K562 (cell line): ENCODE data around the gene DNAH8. TPM values are rescaled to one million over a fixed set of nuclear protein-coding genes. Genes with fewer than 3 reads are reported as not detected.

Source experiments
- ATAC-seq: fragments of 200-7000 bp; cut with Tn5 transposase; 3 replicates; pipeline ENCODE4 v1.9.1; 2020; ENCODE audit warnings: moderate library complexity
- BruUV-seq: library from RNA; stranded (reverse); fragments of 400-500 nt; replicated peaks from 2 replicates; lab custom pipeline; 2021; lab: Mats Ljungman, UMichigan
- CTCF ChIA-PET: fragments of 300-600 bp; formaldehyde crosslinking; extraction: SDS; loops from one replicate; lab custom pipeline; 2021; ENCODE audit warnings: low intra/inter-chr PET ratio; lab: Yijun Ruan, JAX
- POLR2A ChIA-PET: fragments of 300-600, 350-650 bp; sonication (Branson Sonifier 250); formaldehyde crosslinking; extraction: SDS; loops from one replicate; lab custom pipeline; 2021; ENCODE audit warnings: antibody characterized with exemption, inconsistent platforms; lab: Yijun Ruan, JAX
- DNase-seq, 4 experiments: peaks; one replicate each; pipeline versions ENCODE4 v3.0.0 to v3.0.0-alpha.2; 2011 to 2018; ENCODE audit warnings: low spot score in 3 of 4, mixed read lengths in 3 of 4; ENCODE audit errors: extremely low read depth in 1 of 4
- FAIRE-seq: peaks from 2 replicates; lab custom pipeline; 2011; peaks lifted over from hg19 to GRCh38; lab: Jason Lieb, UNC
- H2AFZ ChIP-seq: 2 replicates; pipeline ENCODE4 v1.6.0; 2011; ENCODE audit warnings: low read depth, low read length, control low read depth, inconsistent platforms
- H3K27ac ChIP-seq: fragments of 200-600 bp; 3 replicates; pipeline ENCODE4 v1.8.0; 2011; ENCODE audit warnings: low read depth, mild to moderate bottlenecking, control low read depth, inconsistent platforms, low read length, moderate library complexity, mixed read lengths; ENCODE audit errors: extremely low read depth
- H3K27me3 ChIP-seq, 2 experiments: fragments of 300-600 bp in 1 of 2; 2 replicates in 1 of 2; 3 replicates in 1 of 2; pipeline versions ENCODE4 v1.6.0 to v1.8.0; 2011; ENCODE audit warnings: inconsistent platforms in 2 of 2, low read length in 2 of 2, mild to moderate bottlenecking in 1 of 2, mixed read lengths in 1 of 2, moderate library complexity in 1 of 2; ENCODE audit not compliant: control insufficient read depth in 2 of 2, insufficient read depth in 2 of 2
- H3K36me3 ChIP-seq: fragments of 300-600 bp; 3 replicates; pipeline ENCODE4 v1.8.0; 2011; ENCODE audit warnings: mild to moderate bottlenecking, low read length, inconsistent platforms; ENCODE audit not compliant: control insufficient read depth, insufficient read depth
- H3K4me1 ChIP-seq, 2 experiments: fragments of 200-600 bp in 1 of 2; replicated peaks in 1 of 2; 2 replicates in 1 of 2; 3 replicates in 1 of 2; pipeline versions ENCODE4 v1.5.1 to v1.8.0; 2011; ENCODE audit warnings: inconsistent platforms in 2 of 2, low read length in 2 of 2, mild to moderate bottlenecking in 1 of 2, mixed read lengths in 1 of 2, moderate library complexity in 1 of 2; ENCODE audit not compliant: control insufficient read depth in 2 of 2, insufficient read depth in 2 of 2
- H3K4me2 ChIP-seq: 2 replicates; pipeline ENCODE4 v1.6.1; 2011; ENCODE audit warnings: low read length, control low read depth, inconsistent platforms, mixed read lengths; ENCODE audit not compliant: insufficient read depth
- H3K4me3 ChIP-seq: fragments of 200-600 bp; sonication (generic), shearing (Covaris generic); 2 replicates; pipeline ENCODE4 v1.5.1; 2016; ENCODE audit warnings: control low read depth, inconsistent platforms
- H3K79me2 ChIP-seq: fragments of 200-600 bp; 3 replicates; pipeline ENCODE4 v1.8.0; 2011; ENCODE audit warnings: low read length, inconsistent platforms; ENCODE audit not compliant: control insufficient read depth, insufficient read depth
- H3K9ac ChIP-seq, 2 experiments: 2 replicates each; pipeline versions ENCODE4 v1.6.0 to v1.6.1; 2011; ENCODE audit warnings: low read depth in 2 of 2, low read length in 2 of 2, control low read depth in 1 of 2, inconsistent platforms in 1 of 2, mild to moderate bottlenecking in 1 of 2, mixed read lengths in 1 of 2; ENCODE audit not compliant: insufficient read depth in 1 of 2
- H3K9me1 ChIP-seq: one replicate; pipeline ENCODE4 v1.6.0; 2011; ENCODE audit warnings: inconsistent platforms, mild to moderate bottlenecking, low read length, moderate library complexity; ENCODE audit not compliant: control insufficient read depth, insufficient read depth
- H3K9me3 ChIP-seq: replicated peaks from 2 replicates; pipeline ENCODE4 v1.5.1; 2011; ENCODE audit warnings: low read depth, low read length, inconsistent platforms; ENCODE audit not compliant: control insufficient read depth, insufficient read depth
- H4K20me1 ChIP-seq: replicated peaks from 2 replicates; pipeline ENCODE4 v1.6.1; 2011; ENCODE audit warnings: low read length, inconsistent platforms, mixed read lengths; ENCODE audit not compliant: control insufficient read depth, insufficient read depth
- BRCA1 ChIP-seq, 2 experiments: fragments of 450-650 bp in 1 of 2; sonication (generic) in 1 of 2; formaldehyde crosslinking in 1 of 2; IDR thresholded peaks; 2 replicates each; pipeline versions ENCODE4 v1.5.0 to v1.6.1; 2017 to 2020; ENCODE audit warnings: mild to moderate bottlenecking in 1 of 2, missing genetic modification reagents in 1 of 2
- CBX1 ChIP-seq: sonication (generic); IDR thresholded peaks from 2 replicates; pipeline ENCODE4 v1.6.1; 2016; ENCODE audit warnings: antibody characterized with exemption, low read depth, mild to moderate bottlenecking
- CC2D1A ChIP-seq: fragments of 450-650 bp; IDR thresholded peaks from 2 replicates; pipeline ENCODE4 v1.6.1; 2017; ENCODE audit warnings: mild to moderate bottlenecking
- CREB1 ChIP-seq, 2 experiments: sonication (generic) in 1 of 2; formaldehyde crosslinking in 1 of 2; IDR thresholded peaks; 2 replicates each; pipeline versions ENCODE4 v1.6.1 to v1.8.0; 2012 to 2022; ENCODE audit warnings: inconsistent platforms in 1 of 2, mild to moderate bottlenecking in 1 of 2, missing genetic modification reagents in 1 of 2, moderate library complexity in 1 of 2
- ETV6 ChIP-seq, 3 experiments: fragments of 150-350 bp in 1 of 3; sonication (generic) in 1 of 3; formaldehyde crosslinking in 1 of 3; IDR thresholded peaks; 2 replicates each; pipeline versions ENCODE4 v1.6.1 to v1.8.0; 2014 to 2022; ENCODE audit warnings: borderline replicate concordance in 2 of 3, low read depth in 2 of 3, antibody characterized with exemption in 1 of 3, low read length in 1 of 3, mild to moderate bottlenecking in 1 of 3, missing genetic modification reagents in 1 of 3
- GTF2E2 ChIP-seq: fragments of 200-800 bp; sonication (Bioruptor generic); IDR thresholded peaks from 2 replicates; pipeline ENCODE4 v1.6.1; 2016; ENCODE audit warnings: missing genetic modification characterization, missing compliant biosample characterization
- HDAC8 ChIP-seq: fragments of 450-650 bp; IDR thresholded peaks from 2 replicates; pipeline ENCODE4 v1.6.1; 2016; ENCODE audit warnings: mild to moderate bottlenecking, missing genetic modification characterization, moderate library complexity, missing compliant biosample characterization
- HIVEP1 ChIP-seq: fragments of 250-450 bp; sonication (Bioruptor Pico); IDR thresholded peaks from 2 replicates; pipeline ENCODE4 v1.4.0; 2020; ENCODE audit warnings: mild to moderate bottlenecking
- NFIX ChIP-seq: fragments of 250-450 bp; sonication (Bioruptor Pico); IDR thresholded peaks from 2 replicates; pipeline ENCODE4 v1.4.0; 2020; ENCODE audit warnings: low read depth, mild to moderate bottlenecking, moderate library complexity
- NR2C1 ChIP-seq, 2 experiments: fragments of 450-650 bp; IDR thresholded peaks; 2 replicates each; pipeline ENCODE4 v1.6.1; 2017; ENCODE audit warnings: mild to moderate bottlenecking in 2 of 2, antibody characterized with exemption in 1 of 2, inconsistent platforms in 1 of 2, missing compliant biosample characterization in 1 of 2, missing genetic modification characterization in 1 of 2
- NR2C2 ChIP-seq, 2 experiments: fragments of 200-800 bp in 1 of 2; sonication (Bioruptor generic) in 1 of 2; sonication (generic) in 1 of 2; formaldehyde crosslinking in 1 of 2; IDR thresholded peaks; 2 replicates each; pipeline versions ENCODE4 v1.6.1 to v1.8.0; 2016 to 2022; ENCODE audit warnings: mild to moderate bottlenecking in 1 of 2, missing compliant biosample characterization in 1 of 2, missing genetic modification characterization in 1 of 2, missing genetic modification reagents in 1 of 2
- POLR2B ChIP-seq: fragments of 450-650 bp; IDR thresholded peaks from 2 replicates; pipeline ENCODE4 v1.6.1; 2018; ENCODE audit warnings: low read depth; ENCODE audit not compliant: partially characterized antibody
- RFX1 ChIP-seq: fragments of 450-650 bp; IDR thresholded peaks from 2 replicates; pipeline ENCODE4 v1.6.1; 2016; ENCODE audit warnings: mild to moderate bottlenecking, moderate library complexity
- SNIP1 ChIP-seq: fragments of 450-650 bp; IDR thresholded peaks from 2 replicates; pipeline ENCODE4 v1.7.1; 2017; ENCODE audit warnings: low read depth, mild to moderate bottlenecking
- TSC22D4 ChIP-seq: fragments of 450-650 bp; IDR thresholded peaks from 2 replicates; pipeline ENCODE4 v1.6.1; 2016; ENCODE audit warnings: missing genetic modification characterization, missing biosample characterization, control low read depth
- ZNF561 ChIP-seq: fragments of 450-650 bp; formaldehyde crosslinking; conservative IDR thresholded peaks from 2 replicates; pipeline ENCODE4 v1.4.0; 2020; ENCODE audit warnings: mild to moderate bottlenecking, moderate library complexity
- WGBS: fragments of 100-300 bp; shearing (Covaris generic); methylation state at CpG from one replicate; pipeline ENCODE4 v1.1.6; 2016; ENCODE audit warnings: low coverage, mixed read lengths; ENCODE audit not compliant: insufficient coverage; ENCODE audit errors: missing lambda C conversion rate; 5-methylcytosine and 5-hydroxymethylcytosine counted together
- in situ Hi-C: fragments of 300-500 bp; cut with MboI; formaldehyde crosslinking; loops from 4 replicates; pipeline ENCODE4 v1.15.0; 2018; ENCODE audit warnings: inconsistent platforms, mixed read lengths
- intact Hi-C: fragments of 100-400 bp; cut with micrococcal nuclease; formaldehyde crosslinking; loops from 2 replicates; pipeline ENCODE4 v1.14.2; 2022
- polyA plus RNA-seq, 8 experiments: library from polyadenylated mRNA; depleted of rRNA in 4 of 8; stranded (reverse) in 5 of 8; unstranded in 3 of 8; fragments of >200 nt; fragmentation: Nextera tagmentation in 2 of 8; fragmentation: Illumina TruSeq in 1 of 8; extraction: Ambion mirVana in 2 of 8; extraction: Trizol in 1 of 8; gene quantifications; 2 replicates each; pipeline versions ENCODE4 v1.2.1 to v1.2.3, GENCODE V29; 2011 to 2014; ENCODE audit warnings: inconsistent platforms in 1 of 8, missing spikeins in 1 of 8
- total RNA-seq, 7 experiments: library from RNA; depleted of rRNA in 6 of 7; stranded (reverse); fragments of >200 nt in 6 of 7; fragmentation: Illumina TruSeq in 2 of 7; extraction: Trizol in 2 of 7; gene quantifications; 2 replicates each; pipeline versions ENCODE4 v1.2.1 to v1.2.3, GENCODE V29; 2011 to 2021; ENCODE audit warnings: low replicate concordance in 1 of 7
- TF ChIP-seq, protein P1 (sequence below), 2 experiments: fragments of 450-650 bp in 1 of 2; sonication (generic) in 1 of 2; formaldehyde crosslinking; conservative IDR thresholded peaks; 2 replicates each; pipeline versions ENCODE4 v1.4.0 to v1.8.1; 2020 to 2022; ENCODE audit warnings: mild to moderate bottlenecking in 1 of 2, missing genetic modification reagents in 1 of 2
- TF ChIP-seq, protein P2 (sequence below): fragments of 450-650 bp; IDR thresholded peaks from 2 replicates; pipeline ENCODE4 v1.6.1; 2017; ENCODE audit warnings: mild to moderate bottlenecking, moderate library complexity
- TF ChIP-seq, protein P3 (sequence below): IDR thresholded peaks from 2 replicates; pipeline ENCODE4 v1.6.1; 2016; ENCODE audit warnings: missing genetic modification characterization, missing compliant biosample characterization

DNAH8 gene
- total and polyA plus RNA-seq, 9 of the 15 experiments (the other 6 are each of a cell fraction or from before 2014, with no cell fraction given): 1.2 to 4.2 (median 2.9) TPM

DNA sequence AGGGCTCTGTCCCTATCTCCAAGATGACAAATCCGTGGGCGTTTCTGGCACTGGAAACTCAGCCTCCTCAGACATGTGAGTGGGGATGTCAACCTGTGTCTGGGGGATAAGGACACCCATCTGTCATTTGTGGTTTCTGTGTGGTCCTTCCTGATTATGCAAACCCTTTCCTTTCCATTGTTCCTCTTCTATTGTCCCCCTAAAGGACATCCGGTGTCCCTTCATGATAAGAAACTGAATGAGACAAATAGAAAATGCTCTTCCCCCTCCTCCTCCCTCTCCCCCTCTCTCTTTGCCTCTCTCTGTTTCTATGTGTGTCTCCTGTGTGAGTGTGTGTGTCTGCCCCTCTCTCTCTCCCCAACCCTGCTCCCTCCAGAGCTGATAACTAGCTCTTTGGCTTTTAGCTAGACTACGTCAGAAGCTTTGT is 322.0 kb downstream of the DNAH8 start:
- intact Hi-C loops: no loop called here
- TF ChIP-seq CBX1 (no peak), HIVEP1 (CRISPR knock-in tag) (no peak), RFX1 (no peak), NR2C1 (IDR thresholded peaks at IDR 0.05) (no peak), NR2C1 (tag; IDR thresholded peaks at IDR 0.05) (no peak), GTF2E2 (tag) (no peak), NR2C2 (CRISPR knock-in tag; IDR thresholded peaks at IDR 0.05) (no peak), NR2C2 (tag; IDR thresholded peaks at IDR 0.05) (no peak), CREB1 (IDR thresholded peaks at IDR 0.05) (no peak), CREB1 (CRISPR knock-in tag; IDR thresholded peaks at IDR 0.05) (no peak), POLR2B (no peak), TSC22D4 (no peak), HDAC8 (tag) (no peak), CC2D1A (peak; percentile 53; the same call in 1 of the 2 replicates), NFIX (CRISPR knock-in tag) (no peak), BRCA1 (IDR thresholded peaks at IDR 0.05) (no peak), BRCA1 (CRISPR knock-in tag; IDR thresholded peaks at IDR 0.05) (no peak), ZNF561 (CRISPR knock-in tag) (no peak), SNIP1 (no peak), ETV6 (IDR thresholded peaks at IDR 0.05; ENCODE audit: borderline replicate concordance in 1 of 2, low read depth in 2 of 2, low read length in 1 of 2) (no peak), ETV6 (CRISPR knock-in tag; IDR thresholded peaks at IDR 0.05; ENCODE audit: borderline replicate concordance) (no peak)
- TF ChIP-seq, protein P1, sequence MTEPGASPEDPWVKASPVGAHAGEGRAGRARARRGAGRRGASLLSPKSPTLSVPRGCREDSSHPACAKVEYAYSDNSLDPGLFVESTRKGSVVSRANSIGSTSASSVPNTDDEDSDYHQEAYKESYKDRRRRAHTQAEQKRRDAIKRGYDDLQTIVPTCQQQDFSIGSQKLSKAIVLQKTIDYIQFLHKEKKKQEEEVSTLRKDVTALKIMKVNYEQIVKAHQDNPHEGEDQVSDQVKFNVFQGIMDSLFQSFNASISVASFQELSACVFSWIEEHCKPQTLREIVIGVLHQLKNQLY (CRISPR knock-in tag; conservative IDR thresholded peaks at IDR 0.05): no peak
- TF ChIP-seq, protein P2, sequence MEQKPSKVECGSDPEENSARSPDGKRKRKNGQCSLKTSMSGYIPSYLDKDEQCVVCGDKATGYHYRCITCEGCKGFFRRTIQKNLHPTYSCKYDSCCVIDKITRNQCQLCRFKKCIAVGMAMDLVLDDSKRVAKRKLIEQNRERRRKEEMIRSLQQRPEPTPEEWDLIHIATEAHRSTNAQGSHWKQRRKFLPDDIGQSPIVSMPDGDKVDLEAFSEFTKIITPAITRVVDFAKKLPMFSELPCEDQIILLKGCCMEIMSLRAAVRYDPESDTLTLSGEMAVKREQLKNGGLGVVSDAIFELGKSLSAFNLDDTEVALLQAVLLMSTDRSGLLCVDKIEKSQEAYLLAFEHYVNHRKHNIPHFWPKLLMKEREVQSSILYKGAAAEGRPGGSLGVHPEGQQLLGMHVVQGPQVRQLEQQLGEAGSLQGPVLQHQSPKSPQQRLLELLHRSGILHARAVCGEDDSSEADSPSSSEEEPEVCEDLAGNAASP: no peak
- TF ChIP-seq, protein P3, sequence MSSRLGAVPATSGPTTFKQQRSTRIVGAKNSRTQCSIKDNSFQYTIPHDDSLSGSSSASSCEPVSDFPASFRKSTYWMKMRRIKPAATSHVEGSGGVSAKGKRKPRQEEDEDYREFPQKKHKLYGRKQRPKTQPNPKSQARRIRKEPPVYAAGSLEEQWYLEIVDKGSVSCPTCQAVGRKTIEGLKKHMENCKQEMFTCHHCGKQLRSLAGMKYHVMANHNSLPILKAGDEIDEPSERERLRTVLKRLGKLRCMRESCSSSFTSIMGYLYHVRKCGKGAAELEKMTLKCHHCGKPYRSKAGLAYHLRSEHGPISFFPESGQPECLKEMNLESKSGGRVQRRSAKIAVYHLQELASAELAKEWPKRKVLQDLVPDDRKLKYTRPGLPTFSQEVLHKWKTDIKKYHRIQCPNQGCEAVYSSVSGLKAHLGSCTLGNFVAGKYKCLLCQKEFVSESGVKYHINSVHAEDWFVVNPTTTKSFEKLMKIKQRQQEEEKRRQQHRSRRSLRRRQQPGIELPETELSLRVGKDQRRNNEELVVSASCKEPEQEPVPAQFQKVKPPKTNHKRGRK (tag): no peak

More for the DNA sequence above, 322.0 kb downstream of the DNAH8 start:
- ATAC-seq: peak; percentile 73
- no TSS peak for BruUV-seq
- Histone ChIP-seq H3K9ac (no peak overlapping the region), H3K9me1 (no peaks in the 10 kb centered on the region), H4K20me1 (peaks cover 20% of the 10 kb centered on the region; the same call in 1 of the 2 replicates), H3K36me3 (no peaks in the 10 kb centered on the region), H3K9me3 (no peaks in the 10 kb centered on the region), H3K4me1 (peaks cover 10 to 19% of the 10 kb centered on the region in 2 experiments; a peak in 4 of 5 replicates), H3K27ac (no peak overlapping the region), H3K4me3 (no peak overlapping the region), H3K4me2 (peak overlapping the region; percentile 5; the same call in 1 of the 2 replicates), H3K27me3 (peaks cover 54 to 58% of the 10 kb centered on the region in 2 experiments), H2AFZ (no peak overlapping the region), H3K79me2 (no peaks in the 10 kb centered on the region)
- in situ Hi-C loops: no loop called here
- CTCF ChIA-PET: no interaction called here
- WGBS: 0% methylated on average over 4 of the region's 4 CpGs
- POLR2A ChIA-PET: interaction anchor here (0.8 to 1.5 kb wide), 2 partner anchors 11 to 19 kb away, joined by 3 to 6 read pairs; no protein-coding TSS in a partner anchor
- DNase-seq: peak; percentile 69 to 82 (median 75)
- peak; percentile 88 for FAIRE-seq
